Mesenchymal stem cell (in vitro differentiated cells and primary cell): Measurements from ENCODE around the gene KRTAP4-9.
"Not testable (repeated sequence)": the region's sequence is repeated elsewhere in the genome, so short reads cannot be mapped to it uniquely, and the experiment has no call there.

Experiments
- DNase-seq: peaks from one replicate; pipeline ENCODE4 v3.0.0-alpha.2; 2013
- H2AFZ ChIP-seq: one replicate; pipeline ENCODE4 v1.6.1; 2013; ENCODE audit warnings: low read depth, mild to moderate bottlenecking, control low read depth, inconsistent platforms, low read length, moderate library complexity
- H2AK5ac ChIP-seq: 2 replicates; pipeline ENCODE4 v1.6.1; 2013; ENCODE audit warnings: low read length, moderate library complexity, mild to moderate bottlenecking, inconsistent platforms; ENCODE audit not compliant: severe bottlenecking
- H2BK120ac ChIP-seq: one replicate; pipeline ENCODE4 v1.6.1; 2013; ENCODE audit warnings: low read depth, mild to moderate bottlenecking, inconsistent platforms, low read length, moderate library complexity
- H2BK12ac ChIP-seq, 2 experiments: one replicate each; pipeline ENCODE4 v1.6.1; 2013; ENCODE audit warnings: inconsistent platforms in 2 of 2, low read length in 2 of 2, mild to moderate bottlenecking in 2 of 2, moderate library complexity in 2 of 2, control low read depth in 1 of 2
- H2BK15ac ChIP-seq: one replicate; pipeline ENCODE4 v1.6.1; 2013; ENCODE audit warnings: mild to moderate bottlenecking, low read depth, inconsistent platforms; ENCODE audit not compliant: poor library complexity, severe bottlenecking
- H2BK5ac ChIP-seq: 2 replicates; pipeline ENCODE4 v1.6.1; 2013; ENCODE audit warnings: low read depth, mild to moderate bottlenecking, low read length, control low read depth, inconsistent platforms; ENCODE audit not compliant: poor library complexity, severe bottlenecking
- H3K14ac ChIP-seq, 2 experiments: one replicate each; pipeline ENCODE4 v1.6.1; 2013; ENCODE audit warnings: inconsistent platforms in 2 of 2, low read length in 2 of 2, control low read depth in 1 of 2, mild to moderate bottlenecking in 1 of 2, moderate library complexity in 1 of 2
- H3K18ac ChIP-seq, 2 experiments: one replicate each; pipeline ENCODE4 v1.6.1; 2013; ENCODE audit warnings: inconsistent platforms in 2 of 2, low read length in 2 of 2, control low read depth in 1 of 2, low read depth in 1 of 2, mild to moderate bottlenecking in 1 of 2
- H3K23ac ChIP-seq, 2 experiments: one replicate each; pipeline ENCODE4 v1.6.1; 2013; ENCODE audit warnings: inconsistent platforms in 2 of 2, low read length in 2 of 2, mild to moderate bottlenecking in 2 of 2, moderate library complexity in 2 of 2, control low read depth in 1 of 2
- H3K27ac ChIP-seq: 2 replicates; pipeline ENCODE4 v1.5.1; 2013; ENCODE audit warnings: mild to moderate bottlenecking, moderate library complexity, low read length, control low read depth, inconsistent platforms; ENCODE audit not compliant: poor library complexity, severe bottlenecking
- H3K27me3 ChIP-seq, 2 experiments: 2 replicates each; pipeline versions ENCODE4 v1.6.1 to v1.7.0; 2013; ENCODE audit warnings: low read length in 2 of 2, mild to moderate bottlenecking in 2 of 2, moderate library complexity in 2 of 2, control low read depth in 1 of 2, inconsistent platforms in 1 of 2; ENCODE audit not compliant: control insufficient read depth in 1 of 2, insufficient read depth in 1 of 2
- H3K36me3 ChIP-seq, 2 experiments: 2 replicates each; pipeline versions ENCODE4 v1.6.1 to v1.7.0; 2013; ENCODE audit warnings: low read length in 2 of 2, control low read depth in 1 of 2, inconsistent platforms in 1 of 2, low read depth in 1 of 2, mild to moderate bottlenecking in 1 of 2; ENCODE audit not compliant: insufficient read depth in 2 of 2, control insufficient read depth in 1 of 2
- H3K4ac ChIP-seq, 2 experiments: one replicate each; pipeline ENCODE4 v1.6.1; 2013; ENCODE audit warnings: inconsistent platforms in 2 of 2, low read length in 2 of 2, mild to moderate bottlenecking in 2 of 2, moderate library complexity in 2 of 2, control low read depth in 1 of 2, low read depth in 1 of 2
- H3K4me1 ChIP-seq: 2 replicates; pipeline ENCODE4 v1.6.1; 2013; ENCODE audit warnings: low read depth, low read length, control low read depth; ENCODE audit not compliant: control insufficient read depth, insufficient read depth
- H3K4me2 ChIP-seq: 2 replicates; pipeline ENCODE4 v1.6.1; 2013; ENCODE audit warnings: low read length, mild to moderate bottlenecking, inconsistent platforms; ENCODE audit not compliant: poor library complexity, severe bottlenecking
- H3K4me3 ChIP-seq, 2 experiments: 2 replicates each; pipeline versions ENCODE4 v1.5.1 to v1.7.0; 2013; ENCODE audit warnings: low read length in 2 of 2, mild to moderate bottlenecking in 2 of 2, control low read depth in 1 of 2, low read depth in 1 of 2; ENCODE audit not compliant: insufficient read depth in 1 of 2
- H3K79me1 ChIP-seq: replicated peaks from 2 replicates; pipeline ENCODE4 v1.6.1; 2013; ENCODE audit warnings: mild to moderate bottlenecking, control low read depth, low read length, inconsistent platforms; ENCODE audit not compliant: poor library complexity, severe bottlenecking
- H3K9ac ChIP-seq: 2 replicates; pipeline ENCODE4 v1.7.0; 2013; ENCODE audit warnings: mild to moderate bottlenecking, low read length, moderate library complexity
- H3K9me3 ChIP-seq: 2 replicates; pipeline ENCODE4 v1.7.0; 2013; ENCODE audit warnings: mild to moderate bottlenecking, low read length; ENCODE audit not compliant: control insufficient read depth
- H4K8ac ChIP-seq: one replicate; pipeline ENCODE4 v1.6.1; 2013; ENCODE audit warnings: inconsistent platforms, mild to moderate bottlenecking, low read length, moderate library complexity
- H4K91ac ChIP-seq: one replicate; pipeline ENCODE4 v1.6.1; 2013; ENCODE audit warnings: mild to moderate bottlenecking, low read length, inconsistent platforms
- WGBS: methylation state at CpG from one replicate; pipeline ENCODE4 v1.1.7; 2013; ENCODE audit warnings: mixed read lengths; 5-methylcytosine and 5-hydroxymethylcytosine counted together

KRTAP4-9 gene

DNA sequence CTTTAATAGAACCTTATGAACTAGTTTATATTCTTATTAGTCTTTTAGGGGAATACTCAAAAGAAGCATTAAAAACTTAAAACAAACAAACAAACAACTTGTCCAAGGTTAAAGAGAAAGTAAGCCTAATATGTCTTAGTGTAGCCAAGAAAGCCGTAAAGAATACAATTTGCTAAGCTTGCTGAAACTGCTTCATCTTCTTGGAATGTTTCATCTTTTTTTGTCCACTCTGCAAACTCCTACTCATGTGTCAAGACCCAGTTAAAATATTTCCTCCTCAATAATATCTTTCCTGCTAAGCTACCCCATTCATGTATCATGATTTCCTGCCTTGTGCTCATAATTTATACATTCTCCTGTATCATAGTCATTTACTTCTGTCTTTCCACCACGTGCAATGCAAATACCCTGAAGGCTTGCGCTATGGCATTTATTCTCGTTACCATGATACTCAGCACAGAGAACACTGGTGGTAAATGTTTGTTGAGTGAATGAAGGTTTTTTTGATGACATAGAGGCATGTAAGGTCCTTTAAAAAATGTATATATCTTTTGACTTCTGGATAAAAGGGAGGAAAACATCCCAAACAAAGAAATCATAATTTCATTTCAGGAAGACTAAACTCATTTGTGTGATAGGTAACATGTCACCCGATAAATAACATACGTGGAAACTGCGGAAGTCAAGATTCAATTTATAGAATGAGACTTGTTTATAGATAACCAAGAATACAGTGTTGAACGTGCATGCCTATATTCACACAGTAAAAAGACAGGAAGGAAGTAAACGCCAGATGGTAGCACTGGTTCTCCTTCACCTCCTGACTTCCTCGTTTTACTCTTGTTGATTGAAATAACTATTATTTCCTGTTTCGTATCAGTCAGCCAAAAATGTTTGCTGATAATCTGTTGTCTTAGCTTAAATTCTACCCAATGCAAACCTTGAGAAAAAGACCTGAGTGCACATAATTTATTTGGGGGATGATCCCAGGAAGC is 14.8 kb downstream of the KRTAP4-9 start:
- H3K79me1 ChIP-seq, H2BK5ac ChIP-seq, H3K36me3 ChIP-seq, H2AFZ ChIP-seq, H3K4me2 ChIP-seq, H4K91ac ChIP-seq, H3K14ac ChIP-seq, H2BK15ac ChIP-seq, H2BK12ac ChIP-seq, H3K4ac ChIP-seq, H3K18ac ChIP-seq, H3K9ac ChIP-seq, H2BK120ac ChIP-seq, H3K4me1 ChIP-seq, H3K27me3 ChIP-seq, H3K27ac ChIP-seq, H3K23ac ChIP-seq, H4K8ac ChIP-seq, H3K4me3 ChIP-seq, H3K9me3 ChIP-seq: not testable (repeated sequence)
- peak overlapping the region; percentile 56 for H2AK5ac ChIP-seq
- DNase-seq = peak; percentile 14
- WGBS = 60% methylated on average over 5 of the region's 11 CpGs

DNA sequence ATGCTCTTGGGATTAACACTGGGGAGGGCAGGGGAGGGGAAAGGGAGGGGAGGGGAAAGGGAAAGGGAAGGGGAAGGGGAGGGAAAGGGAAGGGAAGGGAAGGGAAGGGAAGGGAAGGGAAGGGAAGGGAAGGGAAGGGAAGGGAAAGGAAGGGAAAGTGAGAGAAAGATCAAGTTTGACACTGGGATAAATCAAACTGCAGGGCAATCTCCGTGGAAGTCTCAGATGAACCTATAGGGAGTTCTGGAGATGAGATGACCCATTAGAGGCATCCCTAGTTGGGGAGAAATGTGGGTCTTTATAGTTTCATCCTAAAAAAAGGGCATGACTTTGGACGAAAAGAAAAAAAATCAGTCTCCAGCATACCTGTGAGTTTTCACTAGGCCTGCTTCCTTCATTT is 16.6 kb downstream of the KRTAP4-9 start:
- no peak overlapping the region for H3K23ac ChIP-seq

DNA sequence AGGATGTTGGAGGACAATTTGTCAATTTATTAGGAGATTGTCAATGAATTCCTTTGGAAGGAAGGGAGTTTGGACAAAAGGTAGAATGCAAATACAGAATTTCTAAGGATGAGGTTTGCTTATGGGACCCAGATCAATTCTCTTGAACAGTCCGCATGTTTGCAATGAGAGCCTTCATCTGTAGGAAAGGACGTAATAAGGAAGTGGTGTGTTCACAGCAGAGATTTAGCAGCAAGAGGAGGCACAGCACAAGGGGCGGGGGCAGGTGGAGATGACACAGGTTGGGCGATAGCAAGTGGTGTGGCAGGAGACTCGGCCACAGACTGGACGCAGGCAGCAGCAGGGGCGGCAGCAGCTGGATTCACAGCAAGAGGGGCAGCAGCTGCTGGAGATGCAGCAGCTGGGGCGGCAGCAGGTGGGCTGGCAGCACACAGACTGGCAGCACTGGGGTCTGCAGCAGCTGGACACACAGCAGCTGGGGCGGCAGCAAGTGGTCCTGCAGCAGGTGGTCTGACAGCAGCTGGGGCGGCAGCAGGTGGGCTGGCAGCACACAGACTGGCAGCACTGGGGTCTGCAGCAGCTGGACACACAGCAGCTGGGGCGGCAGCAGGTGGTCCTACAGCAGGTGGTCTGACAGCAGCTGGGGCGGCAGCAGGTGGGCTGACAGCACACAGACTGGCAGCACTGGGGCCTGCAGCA is 18.3 kb downstream of the KRTAP4-9 start:
- H4K8ac ChIP-seq, DNase-seq, H3K14ac ChIP-seq, H3K36me3 ChIP-seq, H3K18ac ChIP-seq, H3K9me3 ChIP-seq, H3K4me1 ChIP-seq, H2BK12ac ChIP-seq, H2AFZ ChIP-seq, H2AK5ac ChIP-seq, H3K4me3 ChIP-seq, H3K79me1 ChIP-seq, H3K4ac ChIP-seq, H2BK15ac ChIP-seq, H2BK5ac ChIP-seq, H3K27me3 ChIP-seq, H3K27ac ChIP-seq, H3K23ac ChIP-seq, H3K9ac ChIP-seq, H3K4me2 ChIP-seq, H4K91ac ChIP-seq, H2BK120ac ChIP-seq: not testable (repeated sequence)
- whole genome bisulfite sequencing = 95% methylated on average over 12 of the region's 12 CpGs

More for the DNA sequence above, 16.6 kb downstream of the KRTAP4-9 start:
- Histone ChIP-seq H3K79me1 (no peaks in the 10 kb centered on the region), H3K9me3 (no peaks in the 10 kb centered on the region), H4K8ac (no peak overlapping the region), H3K9ac (no peak overlapping the region), H3K18ac (no peak overlapping the region), H4K91ac (no peak overlapping the region), H2BK12ac (no peak overlapping the region), H3K14ac (no peak overlapping the region), H2BK120ac (no peak overlapping the region), H3K27ac (no peak overlapping the region), H2BK15ac (no peak overlapping the region), H3K36me3 (no peaks in the 10 kb centered on the region), H2AK5ac (no peak overlapping the region), H3K4me1 (peaks cover 7% of the 10 kb centered on the region), H3K4me2 (no peak overlapping the region), H3K4me3 (no peak overlapping the region), H3K27me3 (no peaks in the 10 kb centered on the region), H2BK5ac (no peak overlapping the region), H2AFZ (no peak overlapping the region), H3K4ac (no peak overlapping the region)
- WGBS = 67% methylated on average over 1 of the region's 2 CpGs
- no peak for DNase-seq

DNA sequence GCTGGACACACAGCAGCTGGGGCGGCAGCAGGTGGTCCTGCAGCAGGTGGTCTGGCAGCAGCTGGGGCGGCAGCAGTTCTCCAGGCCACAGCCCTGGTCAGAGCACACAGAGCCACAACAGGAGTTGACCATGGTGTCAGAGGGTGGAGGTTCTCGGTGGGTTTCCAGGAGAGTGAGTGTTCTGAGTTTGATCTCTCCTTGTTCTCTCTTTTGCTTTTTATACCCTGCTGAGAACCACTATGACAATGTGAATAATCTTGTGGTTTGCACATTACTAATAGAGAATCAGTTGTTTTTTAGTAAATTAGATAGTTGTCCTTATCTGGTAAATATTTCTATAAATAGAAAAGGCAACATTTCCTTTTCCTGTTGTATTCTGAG is 18.8 kb downstream of the KRTAP4-9 start, which contains the start of gene KRTAP4-12:
Gene KRTAP4-12, minus strand, starts transcription at position 192 of the 381 bp plus-strand sequence. Its CDS starts 60 bp downstream, at position 132.
- H3K9me3 ChIP-seq, H3K23ac ChIP-seq, DNase-seq, H2AFZ ChIP-seq, H4K91ac ChIP-seq, H2BK120ac ChIP-seq, H3K27ac ChIP-seq, H3K4ac ChIP-seq, H2BK12ac ChIP-seq, H2BK15ac ChIP-seq, H4K8ac ChIP-seq, H3K18ac ChIP-seq, H3K9ac ChIP-seq, H3K36me3 ChIP-seq, H3K14ac ChIP-seq, H3K79me1 ChIP-seq, H2AK5ac ChIP-seq, H3K4me3 ChIP-seq, H2BK5ac ChIP-seq, H3K27me3 ChIP-seq, H3K4me1 ChIP-seq, H3K4me2 ChIP-seq: not testable (repeated sequence)
- WGBS = 88% methylated on average over 2 of the region's 3 CpGs
